Subcutaneous adipose tissue (tissue), 4 donors: ENCODE results near the gene FAT3. TPM values are rescaled to one million over a fixed set of nuclear protein-coding genes. Genes with fewer than 3 reads are reported as not detected.

Source experiments
- CTCF ChIP-seq: fragments of 450-650 bp; IDR thresholded peaks from one replicate; pipeline ENCODE4 v1.5.1; 2016; ENCODE audit warnings: low read depth, mild to moderate bottlenecking, control low read depth, antibody characterized with exemption, moderate library complexity
- total RNA-seq, 4 donors: library from RNA; depleted of rRNA; stranded (reverse); fragments of >200 nt; gene quantifications; one replicate each; pipeline ENCODE4 v1.1.0, GENCODE V29; 2016

The FAT3 gene
- total RNA-seq, 4 donors from 2014 or later, result 0.34 to 5.7 (median 0.77) TPM

GRCh38 chr11:92199991-92200390 lies 24.6 kb upstream of the FAT3 start:
- TF ChIP-seq CTCF, result no peak

- TF ChIP-seq CTCF, result no peak
Observed at GRCh38 chr11:92204731-92205130, 19.9 kb upstream of the FAT3 start.

- TF ChIP-seq CTCF, result no peak
Observed at GRCh38 chr11:92206441-92206840, 18.2 kb upstream of the FAT3 start.

GRCh38 chr11:92211576-92212167 lies 12.9 kb upstream of the FAT3 start:
- TF ChIP-seq CTCF, result no peak

GRCh38 chr11:92212530-92212929 lies 12.1 kb upstream of the FAT3 start:
- no peak for TF ChIP-seq CTCF

GRCh38 chr11:92216789-92217188 lies 7.8 kb upstream of the FAT3 start:
- no peak for TF ChIP-seq CTCF

- TF ChIP-seq CTCF, result no peak
Observed at GRCh38 chr11:92219476-92219875, 5.1 kb upstream of the FAT3 start.
